Measurements from ENCODE around the gene ACSBG1.

ACSBG1 gene

DNA sequence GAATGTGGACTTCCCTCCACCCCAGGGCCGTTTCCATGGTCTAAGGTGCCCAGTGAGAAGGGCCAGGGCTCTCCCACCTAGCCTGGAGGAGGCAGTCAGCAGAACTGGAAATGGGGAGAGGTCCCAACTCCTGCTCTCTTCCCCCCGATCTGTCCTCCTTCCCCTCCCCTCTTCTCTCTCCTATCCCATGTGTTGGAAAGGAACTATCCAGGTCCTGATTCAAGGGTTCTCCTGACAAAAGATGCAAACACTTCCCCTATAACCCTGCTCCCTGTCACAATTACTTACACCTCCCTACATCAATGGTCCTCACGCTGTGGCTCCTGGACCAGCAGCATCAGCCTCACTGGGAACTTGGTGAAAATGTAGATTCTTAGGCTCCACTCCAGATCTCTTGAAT is 109.1 kb downstream of the ACSBG1 start:
- Histone ChIP-seq H3K4me3 (ENCODE audit: low read length in 2 of 2) (no peak overlapping the region), H3K27me3 (ENCODE audit: control insufficient read depth in 1 of 2, insufficient read depth in 2 of 2, low read length in 2 of 2) (no peaks in the 10 kb centered on the region), H3K9me3 (ENCODE audit: control insufficient read depth in 2 of 2, low read length in 2 of 2) (no peaks in the 10 kb centered on the region), H3K27ac (ENCODE audit: low read length) (no peak overlapping the region), H3K4me1 (ENCODE audit: control insufficient read depth, insufficient read depth, low read length) (peaks cover 2% of the 10 kb centered on the region), H3K9ac (ENCODE audit: low read length in 2 of 2) (no peak overlapping the region), H3K36me3 (ENCODE audit: control insufficient read depth in 2 of 2, insufficient read depth in 2 of 2, low read length in 2 of 2) (no peaks in the 10 kb centered on the region)

GRCh38 chr15:78120523-78120922 is 113.8 kb downstream of the ACSBG1 start:
- no peak overlapping the region for H3K9ac ChIP-seq (ENCODE audit: low read length in 2 of 2)
- no peaks in the 10 kb centered on the region for H3K4me1 ChIP-seq (ENCODE audit: control insufficient read depth, insufficient read depth, low read length)
- no peak overlapping the region for H3K4me3 ChIP-seq (ENCODE audit: low read length in 2 of 2)
- H3K27ac ChIP-seq (ENCODE audit: low read length), result no peak overlapping the region
- H3K36me3 ChIP-seq (ENCODE audit: control insufficient read depth in 2 of 2, insufficient read depth in 2 of 2, low read length in 2 of 2), result no peaks in the 10 kb centered on the region
- H3K9me3 ChIP-seq (ENCODE audit: control insufficient read depth in 2 of 2, low read length in 2 of 2), result no peaks in the 10 kb centered on the region
- H3K27me3 ChIP-seq (ENCODE audit: control insufficient read depth in 1 of 2, insufficient read depth in 2 of 2, low read length in 2 of 2), result no peaks in the 10 kb centered on the region

All from stomach smooth muscle (tissue), 2 donors.